GM12878 (cell line): ENCODE data around the gene PCF11. TPM values are rescaled to one million over a fixed set of nuclear protein-coding genes. Genes with fewer than 3 reads are reported as not detected.

Experiments used
- ATAC-seq: fragments of 200-7000 bp; cut with Tn5 transposase; 3 replicates; pipeline ENCODE4 v1.9.1; 2020; ENCODE audit warnings: mild to moderate bottlenecking, moderate library complexity
- BruUV-seq: library from RNA; stranded (reverse); fragments of 400-500 nt; replicated peaks from 2 replicates; lab custom pipeline; 2021; lab: Mats Ljungman, UMichigan
- CTCF ChIA-PET: fragments of 300-600 bp; sonication (Branson Sonifier 250); formaldehyde crosslinking; extraction: SDS; loops from one replicate; lab custom pipeline; 2021; ENCODE audit warnings: inconsistent platforms; lab: Yijun Ruan, JAX
- POLR2A ChIA-PET: fragments of 350-600 bp; formaldehyde crosslinking; extraction: SDS; loops from one replicate; lab custom pipeline; 2021; ENCODE audit warnings: inconsistent platforms; lab: Charles Lee
- RAD21 ChIA-PET: fragments of 300-600 bp; sonication (Branson Sonifier 250); formaldehyde crosslinking; loops from one replicate; lab custom pipeline; 2023; ENCODE audit warnings: antibody characterized with exemption; ENCODE audit not compliant: unreplicated experiment; lab: Charles Lee
- SMC1A ChIA-PET: fragments of 300-600 bp; sonication (Branson Sonifier 250); formaldehyde crosslinking; loops from one replicate; lab custom pipeline; 2023; ENCODE audit not compliant: unreplicated experiment, uncharacterized antibody; lab: Charles Lee
- DNase-seq: peaks from one replicate; pipeline ENCODE4 v3.0.0-alpha.2; 2011; ENCODE audit warnings: low read depth, low spot score
- FAIRE-seq: peaks from 3 replicates; lab custom pipeline; 2011; peaks lifted over from hg19 to GRCh38; lab: Jason Lieb, UNC
- H2AFZ ChIP-seq: 2 replicates; pipeline ENCODE4 v1.6.0; 2011; ENCODE audit warnings: low read depth, low read length, control low read depth; ENCODE audit not compliant: control insufficient read depth
- H3K27ac ChIP-seq: 2 replicates; pipeline ENCODE4 v1.5.1; 2011; ENCODE audit warnings: control low read depth; ENCODE audit not compliant: control insufficient read depth, insufficient read depth
- H3K27me3 ChIP-seq, 2 experiments: replicated peaks in 1 of 2; 2 replicates each; pipeline versions ENCODE4 v1.6.0 to v1.6.1; 2011; ENCODE audit warnings: low read length in 1 of 2; ENCODE audit not compliant: control insufficient read depth in 2 of 2, insufficient read depth in 2 of 2
- H3K36me3 ChIP-seq, 2 experiments: 2 replicates each; pipeline ENCODE4 v1.5.1; 2011; ENCODE audit warnings: low read length in 1 of 2; ENCODE audit not compliant: control insufficient read depth in 2 of 2, insufficient read depth in 2 of 2
- H3K4me1 ChIP-seq: 2 replicates; pipeline ENCODE4 v1.6.1; 2011; ENCODE audit warnings: mild to moderate bottlenecking, low read length, moderate library complexity, mixed read lengths; ENCODE audit not compliant: control insufficient read depth, insufficient read depth
- H3K4me2 ChIP-seq: 2 replicates; pipeline ENCODE4 v1.6.0; 2011; ENCODE audit warnings: control low read depth; ENCODE audit not compliant: control insufficient read depth, insufficient read depth
- H3K4me3 ChIP-seq: fragments of 200-600 bp; sonication (generic); 2 replicates; pipeline ENCODE4 v1.5.1; 2016
- H3K79me2 ChIP-seq: 2 replicates; pipeline ENCODE4 v1.6.0; 2011; ENCODE audit warnings: low read length; ENCODE audit not compliant: control insufficient read depth, insufficient read depth
- H3K9ac ChIP-seq: 2 replicates; pipeline ENCODE4 v1.8.0; 2011; ENCODE audit warnings: low read length, control low read depth, mixed read lengths; ENCODE audit not compliant: control insufficient read depth, insufficient read depth
- H3K9me3 ChIP-seq: replicated peaks from 3 replicates; pipeline ENCODE4 v1.5.1; 2011; ENCODE audit warnings: mild to moderate bottlenecking, low read length; ENCODE audit not compliant: control insufficient read depth, insufficient read depth
- H4K20me1 ChIP-seq: 2 replicates; pipeline ENCODE4 v1.6.0; 2011; ENCODE audit not compliant: control insufficient read depth, insufficient read depth
- BACH1 ChIP-seq: fragments of 450-650 bp; IDR thresholded peaks from 2 replicates; pipeline ENCODE4 v1.6.1; 2017; ENCODE audit warnings: mild to moderate bottlenecking, borderline replicate concordance
- CHD2 ChIP-seq: IDR thresholded peaks from 2 replicates; pipeline ENCODE4 v1.6.1; 2011; ENCODE audit warnings: low read depth, low read length, improper control_type of control experiment, borderline replicate concordance
- EED ChIP-seq: sonication (generic); IDR thresholded peaks from 2 replicates; pipeline ENCODE4 v1.6.1; 2016; ENCODE audit warnings: antibody characterized with exemption, low read depth
- ETV6 ChIP-seq, 2 experiments: fragments of 450-650 bp in 1 of 2; IDR thresholded peaks in 1 of 2; conservative IDR thresholded peaks in 1 of 2; 2 replicates each; pipeline ENCODE4 v1.6.1; 2014; ENCODE audit warnings: antibody characterized with exemption in 1 of 2, borderline replicate concordance in 1 of 2, low read depth in 1 of 2, mild to moderate bottlenecking in 1 of 2, moderate library complexity in 1 of 2
- GATAD2B ChIP-seq: fragments of 450-650 bp; conservative IDR thresholded peaks from 2 replicates; pipeline ENCODE4 v1.6.1; 2017; ENCODE audit warnings: low read depth, mild to moderate bottlenecking, moderate library complexity
- KDM1A ChIP-seq: fragments of 200-600 bp; sonication (generic); IDR thresholded peaks from 2 replicates; pipeline ENCODE4 v1.6.1; 2016; ENCODE audit warnings: borderline replicate concordance
- MEF2A ChIP-seq: IDR thresholded peaks from 2 replicates; pipeline ENCODE4 v1.6.1; 2011; ENCODE audit warnings: low read depth, mild to moderate bottlenecking, low read length, moderate library complexity; ENCODE audit not compliant: insufficient read depth
- PRDM15 ChIP-seq: fragments of 450-650 bp; formaldehyde crosslinking; IDR thresholded peaks from 2 replicates; pipeline ENCODE4 v1.4.0; 2020; ENCODE audit warnings: mild to moderate bottlenecking, moderate library complexity
- RELB ChIP-seq: fragments of 450-650 bp; IDR thresholded peaks from 2 replicates; pipeline ENCODE4 v1.6.1; 2017; ENCODE audit warnings: low read depth, mild to moderate bottlenecking, moderate library complexity
- RFX5 ChIP-seq: IDR thresholded peaks from 2 replicates; pipeline ENCODE4 v1.6.1; 2011; ENCODE audit warnings: low read depth, low read length, improper control_type of control experiment
- SIN3A ChIP-seq: IDR thresholded peaks from 2 replicates; pipeline ENCODE4 v1.6.1; 2012; ENCODE audit warnings: low read depth, low read length, improper control_type of control experiment
- SPI1 ChIP-seq: IDR thresholded peaks from 2 replicates; pipeline ENCODE4 v1.6.1; 2011; ENCODE audit warnings: low read depth, mild to moderate bottlenecking, low read length, moderate library complexity, borderline replicate concordance; ENCODE audit not compliant: insufficient read depth
- ZNF384 ChIP-seq: IDR thresholded peaks from 2 replicates; pipeline ENCODE4 v1.6.1; 2012; ENCODE audit warnings: low read depth, mild to moderate bottlenecking, low read length, improper control_type of control experiment, borderline replicate concordance
- ZZZ3 ChIP-seq: IDR thresholded peaks from 2 replicates; pipeline ENCODE4 v1.6.1; 2011; ENCODE audit warnings: low read depth; ENCODE audit not compliant: control insufficient read depth, insufficient read length
- WGBS: methylation state at CpG from one replicate; pipeline ENCODE4 v1.1.6; 2016; ENCODE audit warnings: low lambda C conversion rate; ENCODE audit not compliant: insufficient replicate concordance, insufficient coverage; ENCODE audit errors: missing lambda C conversion rate; 5-methylcytosine and 5-hydroxymethylcytosine counted together
- in situ Hi-C: fragments of 300-500 bp; cut with MboI; formaldehyde crosslinking; loops from 9 replicates; pipeline ENCODE4 v1.14.3; 2018; ENCODE audit warnings: mixed read lengths
- intact Hi-C: fragments of 100-400 bp; cut with micrococcal nuclease; formaldehyde crosslinking; loops from one replicate; pipeline ENCODE4 v1.14.2; 2022; ENCODE audit not compliant: unreplicated experiment
- polyA plus RNA-seq, 11 experiments: library from polyadenylated mRNA; depleted of rRNA in 4 of 11; unstranded in 6 of 11; stranded (reverse) in 5 of 11; fragments of >200 nt; fragmentation: Nextera tagmentation in 4 of 11; fragmentation: Illumina TruSeq in 1 of 11; extraction: Ambion mirVana in 4 of 11; extraction: Trizol in 1 of 11; gene quantifications; 1 replicate in 1 of 11; 2 replicates in 10 of 11; pipeline versions ENCODE4 v1.2.1 to v1.2.3, GENCODE V29; 2011 to 2016; ENCODE audit warnings: inconsistent platforms in 2 of 11, missing spikeins in 2 of 11, low read depth in 1 of 11
- total RNA-seq, 4 experiments: library from RNA; depleted of rRNA in 3 of 4; stranded (reverse); fragments of >200 nt in 3 of 4; fragmentation: Illumina TruSeq in 1 of 4; extraction: Trizol in 1 of 4; gene quantifications; 2 replicates each; pipeline versions ENCODE4 v1.2.1 to v1.2.3, GENCODE V29; 2013 to 2021
- TF ChIP-seq, protein P1 (sequence below), 3 experiments: IDR thresholded peaks in 2 of 3; conservative IDR thresholded peaks in 1 of 3; 2 replicates each; pipeline ENCODE4 v1.5.1; 2011; ENCODE audit warnings: low read depth in 3 of 3, low read length in 3 of 3, mild to moderate bottlenecking in 3 of 3, control low read depth in 2 of 3, moderate library complexity in 2 of 3, inconsistent platforms in 1 of 3, mixed read lengths in 1 of 3; ENCODE audit not compliant: control insufficient read depth in 2 of 3, insufficient read depth in 1 of 3; ENCODE audit errors: extremely low read depth in 1 of 3

PCF11 gene
- total and polyA plus RNA-seq, 10 of the 15 experiments (the other 5 are each of a cell fraction or from before 2014, with no cell fraction given): 9.2 to 90.4 (median 48.0) TPM

DNA sequence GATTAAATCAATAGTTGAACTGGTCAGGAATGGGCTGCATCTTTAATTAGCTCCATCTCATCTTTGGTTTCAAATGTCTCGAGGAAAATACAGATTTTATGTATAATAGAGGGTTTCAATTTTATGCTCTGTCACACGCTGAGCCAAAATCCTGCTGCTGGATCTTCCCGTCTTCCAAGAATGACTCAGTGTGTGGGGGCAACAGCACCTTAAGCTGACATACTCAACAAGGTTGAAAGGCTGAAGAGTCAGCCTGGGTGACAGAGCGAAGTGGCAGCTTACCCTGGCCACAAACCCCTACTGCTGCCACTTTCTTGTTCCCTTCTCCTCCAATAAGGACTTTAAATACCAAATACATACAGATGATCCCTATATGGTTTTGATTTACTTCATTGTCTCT is 9.0 kb upstream of the PCF11 start:
- no TSS peak for BruUV-seq
- H3K79me2 ChIP-seq: no peaks in the 10 kb centered on the region
- ATAC-seq (no peak), DNase-seq (no peak), FAIRE-seq (no peak)
- H3K9me3 ChIP-seq: no peaks in the 10 kb centered on the region
- SMC1A ChIA-PET: interaction anchor here (0.9 to 1.8 kb wide), 4 partner anchors 10 to 87 kb away, joined by 3 to 6 read pairs (median 3); partner anchors contain the start of gene RAB30
- no peaks in the 10 kb centered on the region for H3K4me1 ChIP-seq
- H3K27ac ChIP-seq: no peak overlapping the region
- no peak overlapping the region for H3K4me3 ChIP-seq
- H3K9ac ChIP-seq: no peak overlapping the region
- no peak overlapping the region for H2AFZ ChIP-seq
- intact Hi-C loops: no loop called here
- RAD21 ChIA-PET: interaction anchor here (1.0 to 1.9 kb wide), 5 partner anchors 8 to 69 kb away, joined by 3 to 9 read pairs (median 4); partner anchors contain the start of gene PCF11
- in situ Hi-C loops: no loop called here
- CTCF ChIA-PET: no interaction called here
- no peak overlapping the region for H3K4me2 ChIP-seq
- H3K27me3 ChIP-seq: no peaks in the 10 kb centered on the region
- H3K36me3 ChIP-seq: no peaks in the 10 kb centered on the region
- WGBS: 56% methylated on average over 4 of the region's 4 CpGs
- POLR2A ChIA-PET: interaction anchor here (0.6 to 1.1 kb wide), 3 partner anchors 8 to 144 kb away, joined by 3 to 4 read pairs (median 3); no protein-coding TSS in a partner anchor
- H4K20me1 ChIP-seq: no peaks in the 10 kb centered on the region
- TF ChIP-seq CHD2 (no peak), KDM1A (no peak), PRDM15 (CRISPR knock-in tag) (no peak), SIN3A (no peak), GATAD2B (no peak), RELB (no peak), SPI1 (no peak), ETV6 (conservative IDR thresholded peaks at IDR 0.05 in 1 of 2, IDR thresholded peaks at IDR 0.05 in 1 of 2; ENCODE audit: borderline replicate concordance in 1 of 2, low read depth in 1 of 2) (no peak), ZNF384 (no peak), RFX5 (no peak), EED (no peak), MEF2A (no peak), BACH1 (no peak), ZZZ3 (no peak)
- TF ChIP-seq, protein P1, sequence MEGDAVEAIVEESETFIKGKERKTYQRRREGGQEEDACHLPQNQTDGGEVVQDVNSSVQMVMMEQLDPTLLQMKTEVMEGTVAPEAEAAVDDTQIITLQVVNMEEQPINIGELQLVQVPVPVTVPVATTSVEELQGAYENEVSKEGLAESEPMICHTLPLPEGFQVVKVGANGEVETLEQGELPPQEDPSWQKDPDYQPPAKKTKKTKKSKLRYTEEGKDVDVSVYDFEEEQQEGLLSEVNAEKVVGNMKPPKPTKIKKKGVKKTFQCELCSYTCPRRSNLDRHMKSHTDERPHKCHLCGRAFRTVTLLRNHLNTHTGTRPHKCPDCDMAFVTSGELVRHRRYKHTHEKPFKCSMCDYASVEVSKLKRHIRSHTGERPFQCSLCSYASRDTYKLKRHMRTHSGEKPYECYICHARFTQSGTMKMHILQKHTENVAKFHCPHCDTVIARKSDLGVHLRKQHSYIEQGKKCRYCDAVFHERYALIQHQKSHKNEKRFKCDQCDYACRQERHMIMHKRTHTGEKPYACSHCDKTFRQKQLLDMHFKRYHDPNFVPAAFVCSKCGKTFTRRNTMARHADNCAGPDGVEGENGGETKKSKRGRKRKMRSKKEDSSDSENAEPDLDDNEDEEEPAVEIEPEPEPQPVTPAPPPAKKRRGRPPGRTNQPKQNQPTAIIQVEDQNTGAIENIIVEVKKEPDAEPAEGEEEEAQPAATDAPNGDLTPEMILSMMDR (IDR thresholded peaks at IDR 0.05 in 2 of 3, conservative IDR thresholded peaks at IDR 0.05 in 1 of 3; ENCODE audit: control insufficient read depth in 2 of 3, extremely low read depth in 1 of 3, insufficient read depth in 1 of 3, low read depth in 3 of 3, low read length in 3 of 3): no peak
